ENCODE measurements around the gene SSBP4.

DNA sequence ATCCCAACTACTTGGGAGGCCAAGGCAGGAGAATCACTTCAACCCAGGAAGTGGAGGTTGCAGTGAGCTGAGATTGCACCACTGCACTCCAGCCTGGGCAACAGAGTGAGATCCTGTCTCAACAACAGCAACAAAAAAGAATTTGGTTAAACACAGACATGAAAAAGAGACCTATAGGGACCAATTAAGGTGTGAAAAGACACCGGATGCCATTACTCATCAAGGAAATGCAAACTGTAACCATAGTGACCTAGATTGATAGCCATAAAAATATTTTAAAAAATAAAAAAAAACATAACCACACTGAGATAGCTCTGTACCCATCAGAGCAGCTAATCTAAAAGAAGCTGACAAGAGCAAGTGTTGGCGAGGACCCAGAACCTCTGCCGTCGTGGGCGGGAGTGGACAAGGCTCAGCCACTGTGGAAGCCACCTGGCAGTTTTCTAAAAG lies 55.8 kb downstream of the SSBP4 start:
- TF ChIP-seq SIN3A (IDR thresholded peaks at IDR 0.05; ENCODE audit: borderline replicate concordance, low read depth, low read length), result no peak
- no peak for TF ChIP-seq RFX5 (IDR thresholded peaks at IDR 0.05; ENCODE audit: low read length)
- TF ChIP-seq, protein P1, sequence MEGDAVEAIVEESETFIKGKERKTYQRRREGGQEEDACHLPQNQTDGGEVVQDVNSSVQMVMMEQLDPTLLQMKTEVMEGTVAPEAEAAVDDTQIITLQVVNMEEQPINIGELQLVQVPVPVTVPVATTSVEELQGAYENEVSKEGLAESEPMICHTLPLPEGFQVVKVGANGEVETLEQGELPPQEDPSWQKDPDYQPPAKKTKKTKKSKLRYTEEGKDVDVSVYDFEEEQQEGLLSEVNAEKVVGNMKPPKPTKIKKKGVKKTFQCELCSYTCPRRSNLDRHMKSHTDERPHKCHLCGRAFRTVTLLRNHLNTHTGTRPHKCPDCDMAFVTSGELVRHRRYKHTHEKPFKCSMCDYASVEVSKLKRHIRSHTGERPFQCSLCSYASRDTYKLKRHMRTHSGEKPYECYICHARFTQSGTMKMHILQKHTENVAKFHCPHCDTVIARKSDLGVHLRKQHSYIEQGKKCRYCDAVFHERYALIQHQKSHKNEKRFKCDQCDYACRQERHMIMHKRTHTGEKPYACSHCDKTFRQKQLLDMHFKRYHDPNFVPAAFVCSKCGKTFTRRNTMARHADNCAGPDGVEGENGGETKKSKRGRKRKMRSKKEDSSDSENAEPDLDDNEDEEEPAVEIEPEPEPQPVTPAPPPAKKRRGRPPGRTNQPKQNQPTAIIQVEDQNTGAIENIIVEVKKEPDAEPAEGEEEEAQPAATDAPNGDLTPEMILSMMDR (IDR thresholded peaks at IDR 0.05), result no peak
- TF ChIP-seq YY1 (IDR thresholded peaks at IDR 0.05; ENCODE audit: low read depth), result no peak
- no peak for TF ChIP-seq REST (IDR thresholded peaks at IDR 0.05; ENCODE audit: low read depth, low read length)
